Keratinocyte (primary cell): ENCODE results near the gene BFSP1. TPM values are rescaled to one million over a fixed set of nuclear protein-coding genes. Genes with fewer than 3 reads are reported as not detected.

ENCODE experiments used
- DNase-seq: peaks from one replicate; pipeline ENCODE4 v3.0.0-alpha.2; 2011; ENCODE audit warnings: low read depth, missing footprints, low spot score
- FAIRE-seq: peaks from 2 replicates; lab custom pipeline; 2011; peaks lifted over from hg19 to GRCh38; lab: Jason Lieb, UNC
- H2AFZ ChIP-seq: 2 replicates; pipeline ENCODE4 v1.6.0; 2012; ENCODE audit warnings: low read length, control low read depth, inconsistent platforms; ENCODE audit not compliant: control insufficient read depth
- H3K27ac ChIP-seq: 2 replicates; pipeline ENCODE4 v1.5.1; 2011; ENCODE audit warnings: low read length; ENCODE audit not compliant: control insufficient read depth, insufficient read depth
- H3K27me3 ChIP-seq: 3 replicates; pipeline ENCODE4 v1.6.0; 2011; ENCODE audit warnings: low read length; ENCODE audit not compliant: control insufficient read depth, insufficient read depth; ENCODE audit errors: extremely low read depth
- H3K36me3 ChIP-seq, 2 experiments: 2 replicates in 1 of 2; 3 replicates in 1 of 2; pipeline ENCODE4 v1.5.1; 2011; ENCODE audit warnings: low read length in 2 of 2, mild to moderate bottlenecking in 1 of 2; ENCODE audit not compliant: control insufficient read depth in 2 of 2, insufficient read depth in 2 of 2; ENCODE audit errors: extremely low read depth in 1 of 2
- H3K4me1 ChIP-seq: 3 replicates; pipeline ENCODE4 v1.5.1; 2011; ENCODE audit warnings: low read length; ENCODE audit not compliant: control insufficient read depth, insufficient read depth; ENCODE audit errors: extremely low read depth
- H3K4me2 ChIP-seq: 3 replicates; pipeline ENCODE4 v1.6.0; 2011; ENCODE audit warnings: low read depth, low read length; ENCODE audit not compliant: control insufficient read depth, insufficient read depth; ENCODE audit errors: extremely low read depth
- H3K4me3 ChIP-seq, 3 experiments: fragments of 200-600 bp in 1 of 3; sonication (generic) in 1 of 3; 2 replicates in 2 of 3; 3 replicates in 1 of 3; pipeline ENCODE4 v1.5.1; 2011 to 2016; ENCODE audit warnings: low read length in 3 of 3, mild to moderate bottlenecking in 3 of 3, control low read depth in 2 of 3, inconsistent platforms in 1 of 3, low read depth in 1 of 3, mixed read lengths in 1 of 3, mixed run types in 1 of 3, moderate library complexity in 1 of 3; ENCODE audit not compliant: control insufficient read depth in 2 of 3, insufficient read depth in 2 of 3; ENCODE audit errors: extremely low read depth in 1 of 3
- H3K79me2 ChIP-seq: 2 replicates; pipeline ENCODE4 v1.6.0; 2012; ENCODE audit warnings: low read length; ENCODE audit not compliant: control insufficient read depth, insufficient read depth
- H3K9ac ChIP-seq: 3 replicates; pipeline ENCODE4 v1.6.0; 2011; ENCODE audit warnings: low read length; ENCODE audit not compliant: control insufficient read depth, insufficient read depth; ENCODE audit errors: extremely low read depth
- H3K9me1 ChIP-seq: 3 replicates; pipeline ENCODE4 v1.6.0; 2011; ENCODE audit warnings: low read length; ENCODE audit not compliant: control insufficient read depth, insufficient read depth; ENCODE audit errors: extremely low read depth
- H3K9me3 ChIP-seq: 2 replicates; pipeline ENCODE4 v1.5.1; 2012; ENCODE audit warnings: low read depth, low read length; ENCODE audit not compliant: control insufficient read depth
- H4K20me1 ChIP-seq: 3 replicates; pipeline ENCODE4 v1.6.0; 2011; ENCODE audit warnings: low read length; ENCODE audit not compliant: control insufficient read depth, insufficient read depth; ENCODE audit errors: extremely low read depth
- CTCF ChIP-seq, 3 experiments: IDR thresholded peaks in 1 of 3; conservative IDR thresholded peaks in 1 of 3; optimal IDR thresholded peaks in 1 of 3; 2 replicates in 2 of 3; 3 replicates in 1 of 3; pipeline versions ENCODE3 to v1.5.1; 2011; ENCODE audit warnings: low read length in 3 of 3, mild to moderate bottlenecking in 3 of 3, moderate library complexity in 2 of 3, control low read depth in 1 of 3, inconsistent platforms in 1 of 3; ENCODE audit not compliant: insufficient read depth in 2 of 3; ENCODE audit errors: extremely low read depth in 1 of 3
- EZH2 ChIP-seq: IDR thresholded peaks from one replicate; pipeline ENCODE4 v1.6.1; 2012; ENCODE audit warnings: inconsistent platforms, mild to moderate bottlenecking, low read length, moderate library complexity
- dilution Hi-C: fragments of 300-500 bp; cut with MboI; formaldehyde crosslinking; loops from one replicate; pipeline ENCODE4 v1.7.0; 2020; ENCODE audit warnings: low sequenced_read_pairs; ENCODE audit not compliant: extremely low pct_ligation_motif_present
- polyA plus RNA-seq, 5 experiments: library from polyadenylated mRNA; depleted of rRNA in 3 of 5; stranded (reverse) in 3 of 5; stranded (forward) in 1 of 5; unstranded in 1 of 5; fragments of >200 nt; gene quantifications; 1 replicate in 1 of 5; 2 replicates in 3 of 5; 3 replicates in 1 of 5; pipeline versions ENCODE4 v1.2.1 to v1.2.3, GENCODE V29; 2011 to 2012; ENCODE audit warnings: missing spikeins in 2 of 5, low read depth in 1 of 5, low replicate concordance in 1 of 5

The BFSP1 gene
- polyA plus RNA-seq, 1 donor (not counting 4 experiments of a cell fraction or from before 2014, with no cell fraction given) = 2.2 TPM

- TF ChIP-seq EZH2 = no peak
- FAIRE-seq (no peak), DNase-seq (no peak)
- no peaks in the 10 kb centered on the region for H3K4me1 ChIP-seq
- H2AFZ ChIP-seq = no peak overlapping the region
- no peaks in the 10 kb centered on the region for H3K9me1 ChIP-seq
- H3K9me3 ChIP-seq = no peaks in the 10 kb centered on the region
- no peaks in the 10 kb centered on the region for H3K79me2 ChIP-seq
- no peaks in the 10 kb centered on the region for H3K36me3 ChIP-seq
- dilution Hi-C loops = no loop called here
- H3K27ac ChIP-seq = no peak overlapping the region
- H3K4me2 ChIP-seq = no peak overlapping the region
- no peaks in the 10 kb centered on the region for H3K27me3 ChIP-seq
- no peaks in the 10 kb centered on the region for H4K20me1 ChIP-seq
- no peak overlapping the region for H3K9ac ChIP-seq
- H3K4me3 ChIP-seq = no peak overlapping the region
Measured at GRCh38 chr20:17460119-17460518, 71.1 kb downstream of the BFSP1 start.

- Histone ChIP-seq H3K27me3 (peaks cover 5% of the 10 kb centered on the region), H3K4me2 (no peak overlapping the region), H3K4me1 (no peaks in the 10 kb centered on the region), H3K9me1 (no peaks in the 10 kb centered on the region), H3K79me2 (no peaks in the 10 kb centered on the region), H3K27ac (no peak overlapping the region), H2AFZ (no peak overlapping the region), H4K20me1 (no peaks in the 10 kb centered on the region), H3K36me3 (no peaks in the 10 kb centered on the region), H3K4me3 (no peak overlapping the region), H3K9me3 (no peaks in the 10 kb centered on the region), H3K9ac (no peak overlapping the region)
- dilution Hi-C loops = no loop called here
- DNase-seq = no peak
- TF ChIP-seq CTCF (optimal IDR thresholded peaks at IDR 0.05 in 1 of 3, IDR thresholded peaks at IDR 0.05 in 1 of 3, conservative IDR thresholded peaks at IDR 0.05 in 1 of 3; ENCODE audit: extremely low read depth in 1 of 3, insufficient read depth in 2 of 3, low read length in 3 of 3) (no peak), EZH2 (no peak)
- no peak for FAIRE-seq
Measured at GRCh38 chr20:17457588-17458190, 73.5 kb downstream of the BFSP1 start.

- dilution Hi-C loops = no loop called here
- Histone ChIP-seq H3K4me2 (no peak overlapping the region), H2AFZ (no peak overlapping the region), H3K27ac (no peak overlapping the region), H3K9me1 (no peaks in the 10 kb centered on the region), H3K36me3 (no peaks in the 10 kb centered on the region), H3K27me3 (peaks cover 5% of the 10 kb centered on the region), H3K4me3 (no peak overlapping the region), H3K4me1 (no peaks in the 10 kb centered on the region), H3K9me3 (no peaks in the 10 kb centered on the region), H3K79me2 (no peaks in the 10 kb centered on the region), H4K20me1 (no peaks in the 10 kb centered on the region), H3K9ac (no peak overlapping the region)
- DNase-seq (no peak), FAIRE-seq (no peak)
- no peak for TF ChIP-seq CTCF (optimal IDR thresholded peaks at IDR 0.05 in 1 of 3, IDR thresholded peaks at IDR 0.05 in 1 of 3, conservative IDR thresholded peaks at IDR 0.05 in 1 of 3; ENCODE audit: extremely low read depth in 1 of 3, insufficient read depth in 2 of 3, low read length in 3 of 3)
- no peak for TF ChIP-seq EZH2
Measured at GRCh38 chr20:17457079-17457478, 74.1 kb downstream of the BFSP1 start.
